SK-MEL-5 (cell line): ENCODE measurements around the gene DIRAS2. TPM values are rescaled to one million over a fixed set of nuclear protein-coding genes. Genes with fewer than 3 reads are reported as not detected.

Experiments
- total RNA-seq: library from RNA; depleted of rRNA; stranded (reverse); fragments of >200 nt; shearing (Covaris generic); gene quantifications from 2 replicates; pipeline ENCODE4 v1.2.3, GENCODE V29; 2014; rRNA removed

The DIRAS2 gene
- total RNA-seq, 1 experiment from 2014 or later: not detected

Other genes with a start within 250 kb of the DIRAS2 start
- gene SYK, start 159.0 kb upstream of the DIRAS2 start, total RNA-seq: 0.74 and 1.7 TPM in 2 replicates